Hematopoietic multipotent progenitor cell treated with erythropoietin and hydrocortisone succinate and interleukin-3 and kit ligand, for 6 days (in vitro differentiated cells): Measurements from ENCODE around the gene CRHR2.

ENCODE experiments used
- DNase-seq: peaks from one replicate; pipeline ENCODE4 v3.0.0-alpha.2; 2015

Gene CRHR2

GRCh38 chr7:30706316-30706715 lies 24.1 kb upstream of the CRHR2 start:
- DNase-seq, result no peak

GRCh38 chr7:30705596-30705995 lies 23.3 kb upstream of the CRHR2 start:
- no peak for DNase-seq

- DNase-seq, result no peak
Observed at GRCh38 chr7:30705008-30705407, 22.8 kb upstream of the CRHR2 start.

- DNase-seq, result no peak
Observed at GRCh38 chr7:30703756-30704155, 21.5 kb upstream of the CRHR2 start.

GRCh38 chr7:30702200-30702599 lies 19.9 kb upstream of the CRHR2 start:
- peak; percentile 45 for DNase-seq

- no peak for DNase-seq
Observed at GRCh38 chr7:30700941-30701340, 18.7 kb upstream of the CRHR2 start.

GRCh38 chr7:30699706-30700495 lies 17.6 kb upstream of the CRHR2 start:
- no peak for DNase-seq

GRCh38 chr7:30698481-30698880 lies 16.2 kb upstream of the CRHR2 start:
- no peak for DNase-seq

DNA sequence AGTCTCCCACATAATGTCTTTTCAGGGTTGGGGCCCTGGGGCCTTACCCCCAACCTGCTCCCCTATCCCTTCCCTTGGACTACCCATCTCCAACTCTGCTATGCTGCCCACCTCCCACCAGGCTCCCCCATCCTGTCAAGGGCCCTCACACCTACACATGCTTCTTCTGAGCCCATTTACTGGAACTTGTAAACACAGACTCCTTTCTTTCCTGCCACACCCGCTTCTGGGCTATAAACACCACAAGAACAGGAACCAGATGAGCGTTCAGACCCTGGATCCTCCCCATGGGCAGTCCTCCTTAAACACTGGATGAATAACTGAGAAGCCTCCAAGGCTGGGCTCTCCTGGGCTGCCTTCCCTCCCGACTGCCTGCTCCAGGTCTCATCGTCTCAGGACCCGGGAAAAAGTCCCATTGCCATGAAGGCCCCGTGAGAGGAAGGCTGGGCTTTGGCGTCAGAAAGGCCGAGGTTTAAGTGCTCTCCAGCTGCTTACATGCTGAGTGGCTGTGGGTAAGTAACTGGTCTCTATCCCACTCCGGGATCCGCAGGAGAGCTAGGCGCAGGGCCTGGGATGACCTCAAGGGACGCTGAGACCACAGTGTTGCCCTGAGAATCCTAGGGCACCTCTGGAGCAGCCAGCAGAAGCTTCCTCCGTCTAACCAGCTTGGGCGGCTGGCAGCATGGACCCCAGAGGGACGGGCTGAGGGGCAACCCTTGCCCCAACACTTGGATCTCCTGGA lies 15.6 kb upstream of the CRHR2 start:
- DNase-seq, result no peak

DNA sequence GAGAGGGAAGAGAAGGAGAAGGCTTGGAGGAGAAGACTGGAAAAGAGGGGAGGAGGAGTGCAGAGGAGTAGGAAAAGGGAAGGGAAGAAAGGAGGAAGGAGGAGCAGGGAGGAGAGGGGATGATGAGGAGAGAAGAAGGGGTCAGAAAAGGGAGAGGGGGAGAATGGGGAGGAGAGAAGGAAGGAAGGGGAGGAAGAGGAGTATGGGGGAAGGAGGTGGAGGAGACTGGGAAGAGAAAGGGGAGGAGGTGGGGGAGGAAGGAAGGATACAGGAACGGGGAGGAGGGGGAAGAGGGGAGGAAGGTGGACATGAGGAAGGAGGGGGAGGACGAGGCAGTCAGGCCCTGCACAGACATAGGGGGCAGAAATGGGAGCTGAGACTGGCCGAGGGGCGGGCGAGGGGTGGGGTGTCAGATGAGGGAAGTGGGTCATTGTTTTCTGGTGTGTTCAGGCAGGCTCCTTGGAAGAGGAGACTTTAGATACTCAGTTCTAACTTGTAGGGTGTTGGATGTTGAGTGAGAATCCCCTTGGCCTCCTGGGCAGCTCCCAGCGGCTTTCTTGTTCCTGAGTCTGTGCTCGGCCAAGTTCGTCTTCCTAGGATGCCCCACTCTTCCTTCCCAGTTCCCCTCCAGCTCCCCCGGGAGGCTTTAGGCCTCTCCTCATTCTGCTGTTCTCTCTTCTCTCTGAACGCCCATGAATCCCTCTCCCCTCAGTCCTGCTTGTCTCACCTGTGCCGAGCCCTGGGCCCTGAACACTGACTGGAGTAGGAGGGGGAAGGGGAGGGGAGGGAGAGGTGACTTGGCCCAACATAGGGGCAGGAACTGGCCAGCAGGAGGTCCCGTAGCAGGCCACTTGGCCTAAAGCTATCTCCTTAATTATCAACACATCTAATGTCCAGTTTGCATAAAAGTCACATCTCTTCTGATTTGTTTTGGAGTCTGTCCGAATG lies 12.8 kb upstream of the CRHR2 start:
- no peak for DNase-seq

DNA sequence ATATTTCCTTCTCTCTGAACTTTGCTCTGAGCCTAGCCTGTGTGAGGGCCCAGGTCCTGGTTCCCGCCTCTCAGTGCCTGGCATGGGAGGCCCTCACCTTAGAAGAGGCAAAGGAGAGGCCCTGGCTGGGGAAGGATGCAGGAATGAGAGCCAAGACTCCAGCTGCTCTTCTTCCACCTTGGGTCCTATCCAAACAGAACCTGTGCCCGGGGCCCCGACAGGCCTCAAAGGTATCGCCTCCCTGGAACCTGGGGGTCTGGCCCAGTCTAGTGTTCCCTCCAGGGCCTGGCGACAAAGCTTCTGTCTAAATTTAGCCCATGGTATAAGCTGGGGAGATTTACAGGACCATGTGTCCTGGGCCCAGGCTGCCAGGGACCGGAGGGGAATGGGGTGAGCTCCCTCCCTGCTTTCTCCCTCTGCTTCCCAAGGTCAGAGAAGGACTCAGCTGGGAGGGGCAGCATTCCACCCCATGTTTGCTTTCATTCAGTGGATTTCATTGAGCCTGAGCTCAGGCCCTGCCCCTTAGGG lies 12.0 kb upstream of the CRHR2 start:
- no peak for DNase-seq

DNA sequence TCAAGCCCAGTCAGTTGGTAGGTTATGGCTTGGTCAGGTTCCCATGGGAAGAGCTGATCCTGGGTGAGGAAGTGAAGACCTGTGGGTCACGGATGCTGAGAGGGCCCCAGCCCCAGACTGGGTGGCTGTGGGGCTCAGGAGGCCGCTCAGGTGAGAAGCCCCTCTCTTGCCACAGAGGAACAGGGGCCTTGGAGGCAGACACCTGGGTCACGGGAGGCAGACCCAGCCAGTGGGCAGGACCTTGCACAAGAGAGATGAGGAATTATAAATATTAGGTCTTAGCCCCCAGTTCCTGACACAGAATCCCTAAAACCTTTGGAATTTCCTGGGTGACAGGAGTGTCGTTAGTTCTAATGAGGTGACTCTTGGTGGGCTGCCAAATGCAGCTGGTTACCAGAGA lies 10.6 kb upstream of the CRHR2 start:
- DNase-seq, result no peak

GRCh38 chr7:30692438-30692837 lies 10.2 kb upstream of the CRHR2 start:
- no peak for DNase-seq

DNA sequence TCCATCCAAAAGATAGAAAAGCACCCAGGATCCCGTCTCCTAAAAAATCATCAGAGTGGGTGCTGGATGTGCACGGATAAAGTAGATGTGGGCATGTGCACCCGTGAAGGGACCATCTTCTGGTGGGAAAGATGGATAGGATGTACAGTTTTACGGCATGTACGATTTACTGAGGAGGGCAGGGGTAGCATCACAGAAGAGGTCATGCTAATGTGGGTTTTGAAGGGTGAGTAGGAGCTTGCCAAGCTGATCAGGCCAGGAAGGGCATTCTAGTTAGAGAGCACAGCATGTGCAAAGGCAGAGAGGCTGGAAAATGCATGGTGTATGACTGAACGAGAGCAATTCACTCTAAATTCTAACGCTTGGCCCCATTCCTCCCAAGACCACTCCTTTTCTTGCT lies 7.8 kb upstream of the CRHR2 start:
- no peak for DNase-seq

- no peak for DNase-seq
Observed at GRCh38 chr7:30688718-30689221, 6.5 kb upstream of the CRHR2 start.

DNA sequence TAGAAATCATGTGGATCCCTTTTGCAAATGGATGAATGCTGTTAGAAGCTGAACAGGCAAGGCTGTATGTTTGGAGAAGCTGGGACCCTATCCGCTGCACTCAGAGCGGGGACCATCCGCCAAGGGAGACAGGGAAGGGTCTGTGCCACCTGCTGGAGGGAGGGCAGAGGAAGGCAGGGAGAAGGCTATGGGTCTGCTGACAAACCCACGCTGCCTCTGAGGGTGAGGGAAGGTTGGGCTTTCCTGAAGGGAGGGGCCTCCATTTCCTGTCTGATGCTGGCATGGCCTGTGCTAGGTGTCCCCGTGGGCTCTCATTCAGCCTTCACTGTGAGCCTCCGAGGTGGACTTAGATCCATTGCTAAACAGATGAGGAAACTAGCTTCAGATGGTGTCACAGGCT lies 5.3 kb upstream of the CRHR2 start:
- DNase-seq, result no peak

DNA sequence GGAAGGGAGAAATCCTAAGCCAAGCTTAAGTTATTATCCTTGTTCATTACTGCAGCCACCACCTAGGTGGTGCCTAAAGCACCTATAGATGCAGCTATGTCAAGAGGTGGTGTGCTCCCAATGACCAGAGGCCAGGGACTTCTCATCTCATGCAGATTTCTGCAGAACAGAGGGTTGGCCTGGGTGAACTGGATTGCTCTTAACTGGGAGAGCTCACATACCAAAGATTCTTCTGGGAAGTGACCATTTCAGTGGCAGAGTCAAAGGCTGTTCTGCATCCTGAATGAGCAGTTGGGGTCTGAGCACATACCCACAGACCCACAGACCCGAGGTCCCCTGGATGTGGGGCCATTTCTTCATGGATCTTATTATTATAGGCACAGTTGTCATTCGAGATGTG lies 2.1 kb upstream of the CRHR2 start:
- DNase-seq, result no peak

DNA sequence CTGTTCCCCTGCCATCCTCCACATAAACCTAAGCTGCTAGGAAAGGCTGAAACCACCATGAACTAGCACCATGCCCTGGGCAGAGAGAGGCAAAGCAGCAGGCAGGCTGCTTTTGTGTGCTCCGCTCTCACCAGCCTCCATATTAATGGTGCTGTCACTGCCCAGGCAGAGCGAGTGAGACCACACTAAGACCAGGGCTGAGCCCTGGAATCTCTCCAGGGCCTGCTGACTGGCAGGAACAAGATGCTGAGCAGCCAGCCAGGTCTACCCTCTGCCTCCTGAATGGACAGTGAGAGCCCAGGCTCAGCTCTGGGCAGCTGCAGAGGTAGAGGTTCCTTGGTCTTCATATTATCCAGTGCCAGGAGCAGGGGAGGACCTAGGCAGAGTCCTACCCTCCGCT lies 1.6 kb upstream of the CRHR2 start:
- no peak for DNase-seq

DNA sequence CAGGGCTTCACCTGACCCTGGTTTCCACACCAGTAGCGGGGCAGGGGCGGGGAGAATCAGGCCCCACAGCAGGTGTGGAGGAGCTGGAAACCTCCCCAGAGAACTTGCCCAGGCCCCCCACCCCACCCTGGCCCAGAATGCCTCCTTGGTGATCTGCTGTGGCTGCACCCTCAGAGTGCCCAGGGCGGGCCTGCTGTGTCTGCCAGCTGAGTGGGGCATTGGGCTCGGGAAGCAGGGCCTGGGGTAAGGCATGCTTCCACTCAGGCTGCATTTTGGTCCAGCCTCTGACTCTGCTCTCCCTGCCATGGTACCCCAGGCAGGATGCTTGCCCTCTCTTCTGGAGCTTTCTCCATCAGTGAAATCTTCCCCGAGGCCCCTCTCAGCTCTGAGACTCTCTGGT lies 1.1 kb upstream of the CRHR2 start:
- no peak for DNase-seq

- DNase-seq, result no peak
Observed at GRCh38 chr7:30681815-30682211, 443 bp downstream of the CRHR2 start.

DNA sequence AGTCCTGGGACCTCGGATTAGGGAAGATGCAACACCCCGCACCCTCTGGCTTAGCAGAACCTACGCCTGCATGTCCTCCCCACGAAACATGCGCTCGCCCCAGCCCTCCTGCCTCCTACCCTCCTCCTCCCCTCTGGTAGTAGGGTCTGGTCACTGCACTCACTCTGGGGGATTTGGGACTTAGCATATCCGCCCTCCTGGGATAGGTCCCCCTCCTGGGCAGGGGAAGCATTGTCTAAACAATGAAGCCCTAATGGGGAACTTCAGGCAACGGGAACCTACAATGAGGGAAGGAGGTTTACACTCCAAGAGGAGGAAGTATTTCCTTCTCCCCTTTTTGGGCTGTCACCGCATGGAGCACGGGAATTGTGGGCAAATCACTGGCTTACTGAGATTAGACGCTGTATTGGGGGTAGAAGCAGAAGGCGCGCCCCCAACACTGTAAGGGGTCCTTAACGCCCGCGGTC lies 892 bp downstream of the CRHR2 start:
- no peak for DNase-seq

DNA sequence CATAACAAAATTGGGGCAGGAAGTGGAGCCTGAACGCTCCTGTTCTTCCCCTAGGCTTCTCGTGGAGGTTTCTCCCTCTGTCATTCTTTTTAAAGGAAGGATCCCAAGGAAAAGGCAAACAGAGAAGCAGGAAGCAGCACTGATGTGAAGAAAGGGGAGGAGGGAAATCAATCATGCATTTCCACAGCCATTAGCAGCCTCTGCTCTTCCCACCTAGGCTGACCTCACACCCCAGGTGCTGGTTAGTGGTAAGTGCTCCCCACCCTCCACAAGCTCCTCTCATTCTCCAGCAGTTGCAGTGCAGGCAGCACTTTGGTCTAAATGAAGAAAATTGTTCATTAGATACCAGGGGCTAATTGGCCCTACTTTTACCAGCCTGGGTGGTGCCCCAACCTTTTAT lies 2.6 kb downstream of the CRHR2 start:
- no peak for DNase-seq

- DNase-seq, result no peak
Observed at GRCh38 chr7:30678805-30679204, 3.5 kb downstream of the CRHR2 start.
